ENCODE results near the gene BEND6. TPM values are rescaled to one million over a fixed set of nuclear protein-coding genes. Genes with fewer than 3 reads are reported as not detected.

Gene BEND6
- total and polyA plus RNA-seq, 2 donors (not counting 1 experiment from before 2014, with no cell fraction given), result not detected

- Mint-ChIP-seq H3K4me1 (peaks cover 23% of the 10 kb centered on the region), H3K4me3 (no peak overlapping the region), H3K27me3 (peaks cover 55% of the 10 kb centered on the region), H3K9me3 (ENCODE audit: insufficient read depth) (no peaks in the 10 kb centered on the region), H3K27ac (no peak overlapping the region)
- no peak overlapping the region for H3K4me3 ChIP-seq (ENCODE audit: control extremely low read depth in 1 of 5, extremely low read depth in 1 of 5, insufficient read depth in 1 of 5, low read depth in 2 of 5, low read length in 4 of 5)
- no peak overlapping the region for H3K27ac ChIP-seq (ENCODE audit: low read length in 2 of 2)
- DNase-seq (no peak), ATAC-seq (ENCODE audit: low read depth) (no peak)
- ChIA-PET POLR2A (no interaction called here), CTCF (no interaction called here)
- TF ChIP-seq CTCF (IDR thresholded peaks at IDR 0.05) (no peak), EZH2 (IDR thresholded peaks at IDR 0.05; ENCODE audit: borderline replicate concordance, insufficient read depth, low read depth, low read length, poor library complexity, severe bottlenecking) (no peak)
- no CpG with 5 or more reads among the region's 2 CpGs for WGBS (ENCODE audit: insufficient coverage)
- peaks cover 0 to 39% (median 22%) of the 10 kb centered on the region in 4 experiments for H3K27me3 ChIP-seq (replicated peaks in 1 of 4; ENCODE audit: control extremely low read depth in 1 of 4, control insufficient read depth in 3 of 4, insufficient read depth in 4 of 4, low read length in 3 of 4)
- H3K9me3 ChIP-seq (ENCODE audit: control extremely low read depth in 1 of 3, control insufficient read depth in 2 of 3, insufficient read depth in 1 of 3, low read length in 2 of 3), result peaks cover 0 to 12% (median 0%) of the 10 kb centered on the region in 3 donors
- no peak overlapping the region for H2AFZ ChIP-seq (ENCODE audit: insufficient read depth, low read depth, low read length, poor library complexity, severe bottlenecking)
- H3K36me3 ChIP-seq (replicated peaks in 1 of 2; ENCODE audit: control extremely low read depth in 1 of 2, control insufficient read depth in 1 of 2, extremely low read depth in 1 of 2, insufficient read depth in 2 of 2, low read length in 1 of 2), result no peaks in the 10 kb centered on the region
- no peak overlapping the region for H3K4me2 ChIP-seq (replicated peaks; ENCODE audit: low read depth, low read length, poor library complexity, severe bottlenecking)
- peaks cover 19 to 20% of the 10 kb centered on the region in 2 donors for H3K4me1 ChIP-seq (ENCODE audit: control insufficient read depth in 2 of 2, insufficient read depth in 2 of 2, low read length in 2 of 2)
- H3K79me2 ChIP-seq (ENCODE audit: control insufficient read depth, insufficient read depth, low read length), result no peaks in the 10 kb centered on the region
- H3K9ac ChIP-seq (ENCODE audit: low read length), result no peak overlapping the region
- H4K20me1 ChIP-seq (ENCODE audit: control insufficient read depth, insufficient read depth, low read length, poor library complexity, severe bottlenecking), result no peaks in the 10 kb centered on the region
- intact Hi-C loops (cut with micrococcal nuclease), result no loop called here
Measured at GRCh38 chr6:56957856-56958255, 2.9 kb downstream of the BEND6 start.

- Histone ChIP-seq H2AFZ (ENCODE audit: insufficient read depth, low read depth, low read length, poor library complexity, severe bottlenecking) (no peak overlapping the region), H3K9ac (ENCODE audit: low read length) (no peak overlapping the region), H3K4me3 (ENCODE audit: control extremely low read depth in 1 of 5, extremely low read depth in 1 of 5, insufficient read depth in 1 of 5, low read depth in 2 of 5, low read length in 4 of 5) (no peak overlapping the region), H3K27ac (ENCODE audit: low read length in 2 of 2) (no peak overlapping the region), H3K9me3 (ENCODE audit: control extremely low read depth in 1 of 3, control insufficient read depth in 2 of 3, insufficient read depth in 1 of 3, low read length in 2 of 3) (peaks cover 0 to 12% (median 0%) of the 10 kb centered on the region in 3 donors), H3K4me1 (ENCODE audit: control insufficient read depth in 2 of 2, insufficient read depth in 2 of 2, low read length in 2 of 2) (peaks cover 17 to 18% of the 10 kb centered on the region in 2 donors), H3K27me3 (replicated peaks in 1 of 4; ENCODE audit: control extremely low read depth in 1 of 4, control insufficient read depth in 3 of 4, insufficient read depth in 4 of 4, low read length in 3 of 4) (peaks cover 0 to 33% (median 16%) of the 10 kb centered on the region in 4 experiments), H4K20me1 (ENCODE audit: control insufficient read depth, insufficient read depth, low read length, poor library complexity, severe bottlenecking) (no peaks in the 10 kb centered on the region), H3K36me3 (replicated peaks in 1 of 2; ENCODE audit: control extremely low read depth in 1 of 2, control insufficient read depth in 1 of 2, extremely low read depth in 1 of 2, insufficient read depth in 2 of 2, low read length in 1 of 2) (no peaks in the 10 kb centered on the region), H3K79me2 (ENCODE audit: control insufficient read depth, insufficient read depth, low read length) (no peaks in the 10 kb centered on the region), H3K4me2 (replicated peaks; ENCODE audit: low read depth, low read length, poor library complexity, severe bottlenecking) (no peak overlapping the region)
- Mint-ChIP-seq H3K4me3 (no peak overlapping the region), H3K27ac (no peak overlapping the region), H3K27me3 (peaks cover 52% of the 10 kb centered on the region), H3K9me3 (ENCODE audit: insufficient read depth) (no peaks in the 10 kb centered on the region), H3K4me1 (peaks cover 17% of the 10 kb centered on the region)
- no peak for DNase-seq
- WGBS (ENCODE audit: insufficient coverage), result 91% methylated on average over 3 of the region's 3 CpGs
- ATAC-seq (ENCODE audit: low read depth), result no peak
- intact Hi-C loops (cut with micrococcal nuclease), result no loop called here
- TF ChIP-seq EZH2 (IDR thresholded peaks at IDR 0.05; ENCODE audit: borderline replicate concordance, insufficient read depth, low read depth, low read length, poor library complexity, severe bottlenecking), result no peak
- no peak for TF ChIP-seq CTCF (IDR thresholded peaks at IDR 0.05)
- ChIA-PET CTCF (no interaction called here), POLR2A (no interaction called here)
Measured at GRCh38 chr6:56958481-56958880, 3.6 kb downstream of the BEND6 start.

All from B cell (primary cell).